DOHH2 (cell line): ENCODE results near the gene SMOC1.
A peak's percentile ranks its signal among the peaks of the same experiment; 100 is the strongest.

Experiments used
- H3F3A ChIP-seq: fragments of 200-600 bp; sonication (generic), shearing (Covaris generic); 2 replicates; pipeline ENCODE4 v1.6.0; 2016; ENCODE audit warnings: antibody characterized with exemption, mild to moderate bottlenecking; ENCODE audit not compliant: control insufficient read depth, insufficient read depth
- H3K27ac ChIP-seq: fragments of 200-600 bp; sonication (generic); 2 replicates; pipeline ENCODE4 v1.5.1; 2014; ENCODE audit warnings: low read depth, mild to moderate bottlenecking, low read length, moderate library complexity
- H3K27me3 ChIP-seq: fragments of 200-600 bp; sonication (generic); 2 replicates; pipeline ENCODE4 v1.6.1; 2014; ENCODE audit warnings: mild to moderate bottlenecking, low read length, mixed read lengths; ENCODE audit not compliant: control insufficient read depth
- H3K36me3 ChIP-seq: fragments of 200-600 bp; sonication (generic); 2 replicates; pipeline ENCODE4 v1.6.1; 2014; ENCODE audit warnings: mild to moderate bottlenecking, low read length, moderate library complexity, mixed read lengths; ENCODE audit not compliant: control insufficient read depth
- H3K4me1 ChIP-seq: fragments of 200-600 bp; sonication (generic); 2 replicates; pipeline ENCODE4 v1.6.1; 2014; ENCODE audit warnings: mild to moderate bottlenecking, low read length, mixed read lengths; ENCODE audit not compliant: control insufficient read depth
- H3K4me2 ChIP-seq: fragments of 200-600 bp; sonication (generic); 2 replicates; pipeline ENCODE4 v1.6.0; 2014; ENCODE audit warnings: mild to moderate bottlenecking, low read length, moderate library complexity
- H3K4me3 ChIP-seq: fragments of 200-600 bp; sonication (generic); 2 replicates; pipeline ENCODE4 v1.5.1; 2014; ENCODE audit warnings: mild to moderate bottlenecking, low read length, mixed read lengths
- H3K79me2 ChIP-seq: fragments of 200-600 bp; sonication (generic); 2 replicates; pipeline ENCODE4 v1.6.1; 2014; ENCODE audit warnings: mild to moderate bottlenecking, low read length, mixed read lengths; ENCODE audit not compliant: control insufficient read depth
- H3K9me2 ChIP-seq: fragments of 200-600 bp; sonication (generic); replicated peaks from 2 replicates; pipeline ENCODE4 v1.6.1; 2014; ENCODE audit warnings: mild to moderate bottlenecking, low read length, mixed read lengths; ENCODE audit not compliant: control insufficient read depth
- H3K9me3 ChIP-seq: fragments of 200-600 bp; sonication (generic); 2 replicates; pipeline ENCODE4 v1.6.1; 2014; ENCODE audit warnings: antibody characterized with exemption, low read length, mixed read lengths; ENCODE audit not compliant: control insufficient read depth, insufficient read depth
- H4K20me1 ChIP-seq: fragments of 200-600 bp; sonication (generic); 2 replicates; pipeline ENCODE4 v1.6.0; 2014; ENCODE audit warnings: low read depth, mild to moderate bottlenecking, antibody characterized with exemption, low read length, moderate library complexity; ENCODE audit not compliant: control insufficient read depth, insufficient read depth
- EZH2phosphoT487 ChIP-seq: fragments of 200-600 bp; sonication (generic); IDR thresholded peaks from 2 replicates; pipeline ENCODE4 v1.6.1; 2017; ENCODE audit warnings: borderline replicate concordance, mild to moderate bottlenecking, antibody characterized with exemption, low read length, moderate library complexity, mixed read lengths
- TF ChIP-seq, protein P1 (sequence below): fragments of 200-600 bp; sonication (generic); IDR thresholded peaks from one replicate; pipeline ENCODE4 v1.5.1; 2014; ENCODE audit warnings: antibody characterized with exemption, mild to moderate bottlenecking, low read depth, low read length; ENCODE audit not compliant: poor library complexity, severe bottlenecking

SMOC1 gene

DNA sequence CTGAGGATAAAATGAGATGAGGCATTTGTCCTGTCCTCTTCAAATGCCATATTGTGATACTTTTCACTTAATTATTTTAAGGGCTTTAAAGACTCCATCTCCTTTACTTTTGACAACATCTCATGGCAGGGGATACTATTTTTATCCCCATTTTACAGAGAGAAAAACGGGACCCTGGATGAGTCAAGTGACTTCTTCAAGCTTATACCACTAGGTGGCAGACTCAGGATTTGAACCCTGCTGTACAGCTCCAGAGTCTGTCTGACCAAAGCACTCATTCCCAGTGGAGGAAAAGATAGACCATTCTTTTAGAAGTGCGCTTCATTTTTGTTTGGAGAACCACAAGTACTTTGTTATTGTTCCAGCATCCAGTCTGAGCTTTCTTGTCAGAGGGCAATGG lies 1.7 kb upstream of the SMOC1 start:
- Histone ChIP-seq H3K4me3 (no peak overlapping the region), H3K9me3 (no peaks in the 10 kb centered on the region), H3K27me3 (peaks cover 28% of the 10 kb centered on the region), H3K4me2 (no peak overlapping the region), H3F3A (no peaks in the 10 kb centered on the region), H3K27ac (no peak overlapping the region), H3K4me1 (no peaks in the 10 kb centered on the region), H3K36me3 (no peaks in the 10 kb centered on the region), H4K20me1 (no peaks in the 10 kb centered on the region), H3K79me2 (no peaks in the 10 kb centered on the region), H3K9me2 (no peaks in the 10 kb centered on the region)
- TF ChIP-seq EZH2phosphoT487, result no peak
- TF ChIP-seq, protein P1, sequence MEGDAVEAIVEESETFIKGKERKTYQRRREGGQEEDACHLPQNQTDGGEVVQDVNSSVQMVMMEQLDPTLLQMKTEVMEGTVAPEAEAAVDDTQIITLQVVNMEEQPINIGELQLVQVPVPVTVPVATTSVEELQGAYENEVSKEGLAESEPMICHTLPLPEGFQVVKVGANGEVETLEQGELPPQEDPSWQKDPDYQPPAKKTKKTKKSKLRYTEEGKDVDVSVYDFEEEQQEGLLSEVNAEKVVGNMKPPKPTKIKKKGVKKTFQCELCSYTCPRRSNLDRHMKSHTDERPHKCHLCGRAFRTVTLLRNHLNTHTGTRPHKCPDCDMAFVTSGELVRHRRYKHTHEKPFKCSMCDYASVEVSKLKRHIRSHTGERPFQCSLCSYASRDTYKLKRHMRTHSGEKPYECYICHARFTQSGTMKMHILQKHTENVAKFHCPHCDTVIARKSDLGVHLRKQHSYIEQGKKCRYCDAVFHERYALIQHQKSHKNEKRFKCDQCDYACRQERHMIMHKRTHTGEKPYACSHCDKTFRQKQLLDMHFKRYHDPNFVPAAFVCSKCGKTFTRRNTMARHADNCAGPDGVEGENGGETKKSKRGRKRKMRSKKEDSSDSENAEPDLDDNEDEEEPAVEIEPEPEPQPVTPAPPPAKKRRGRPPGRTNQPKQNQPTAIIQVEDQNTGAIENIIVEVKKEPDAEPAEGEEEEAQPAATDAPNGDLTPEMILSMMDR, result peak; percentile 68

DNA sequence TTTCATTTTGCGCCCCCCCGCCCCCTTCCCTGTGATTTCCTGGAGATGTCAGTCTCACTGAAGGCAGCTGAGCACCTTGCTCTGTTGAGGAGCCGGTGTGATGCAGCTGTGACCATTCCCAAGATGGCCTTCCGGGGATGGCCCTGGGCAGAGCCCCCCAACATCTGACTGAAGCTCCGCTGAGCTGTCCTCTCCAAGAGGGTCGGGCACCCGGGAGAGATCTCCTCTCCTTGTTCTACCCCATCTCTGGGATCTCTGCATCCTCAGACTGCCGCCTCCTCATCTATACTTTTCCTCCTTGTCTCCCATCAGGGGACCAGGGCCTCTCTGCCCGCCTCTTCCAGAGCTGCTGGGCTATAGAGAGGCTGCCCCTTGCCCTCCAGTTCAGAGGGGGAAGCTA lies 965 bp upstream of the SMOC1 start:
- Histone ChIP-seq H3K9me3 (no peaks in the 10 kb centered on the region), H3K4me3 (no peak overlapping the region), H3F3A (no peaks in the 10 kb centered on the region), H3K4me2 (no peak overlapping the region), H3K27me3 (peaks cover 30% of the 10 kb centered on the region), H3K36me3 (no peaks in the 10 kb centered on the region), H3K79me2 (no peaks in the 10 kb centered on the region), H3K27ac (no peak overlapping the region), H3K4me1 (no peaks in the 10 kb centered on the region), H3K9me2 (no peaks in the 10 kb centered on the region), H4K20me1 (no peaks in the 10 kb centered on the region)
- TF ChIP-seq, protein P1, result no peak

DNA sequence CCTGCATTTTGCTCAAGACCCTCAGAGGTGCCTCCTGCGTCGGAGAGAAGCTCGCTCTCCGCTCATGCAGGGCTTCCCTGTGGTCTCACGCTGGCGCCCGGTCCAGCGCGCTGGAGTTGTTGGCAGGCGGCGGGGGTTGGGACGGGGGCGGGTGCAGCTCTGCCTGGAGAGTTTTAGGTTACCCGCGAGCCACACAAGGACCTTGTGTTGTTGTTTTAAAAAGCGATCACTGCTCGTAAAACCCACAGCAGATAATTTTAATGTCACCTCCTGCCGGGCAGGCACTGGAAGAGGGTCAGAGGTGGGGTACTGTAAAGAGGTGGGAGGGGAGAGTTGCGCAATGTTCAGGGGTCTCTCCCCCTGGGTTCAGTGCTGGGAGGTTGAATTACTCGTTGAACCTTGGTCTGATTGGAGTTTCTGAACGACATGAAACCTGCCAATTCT lies 850 bp downstream of the SMOC1 start:
- Histone ChIP-seq H3F3A (no peaks in the 10 kb centered on the region), H3K79me2 (no peaks in the 10 kb centered on the region), H3K9me3 (no peaks in the 10 kb centered on the region), H3K4me3 (no peak overlapping the region), H3K27me3 (peaks cover 27% of the 10 kb centered on the region), H3K4me2 (no peak overlapping the region), H4K20me1 (no peaks in the 10 kb centered on the region), H3K9me2 (no peaks in the 10 kb centered on the region), H3K27ac (no peak overlapping the region), H3K36me3 (no peaks in the 10 kb centered on the region), H3K4me1 (no peaks in the 10 kb centered on the region)
- TF ChIP-seq, protein P1, result no peak
- no peak for TF ChIP-seq EZH2phosphoT487

DNA sequence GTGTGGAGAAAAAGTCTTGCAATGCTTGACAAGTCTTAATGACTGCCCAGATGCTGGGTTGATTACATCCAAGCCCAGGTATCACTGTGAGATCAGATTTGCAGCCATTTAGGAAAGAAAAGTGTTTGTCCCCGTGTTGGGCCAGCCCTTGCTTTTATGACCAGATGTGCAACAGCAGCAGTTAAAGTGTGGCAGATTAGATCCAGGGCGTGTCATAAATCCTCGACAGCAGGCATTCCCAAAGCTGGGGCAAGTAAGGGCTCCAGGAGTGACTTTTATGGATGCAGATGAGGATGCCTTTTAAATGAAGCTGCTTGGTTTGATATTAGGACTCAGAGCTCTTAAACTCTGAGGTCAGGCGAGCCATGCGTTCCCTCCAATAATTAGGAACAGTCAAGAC lies 1.7 kb downstream of the SMOC1 start:
- no peaks in the 10 kb centered on the region for H3K9me2 ChIP-seq
- peaks cover 27% of the 10 kb centered on the region for H3K27me3 ChIP-seq
- H4K20me1 ChIP-seq, result no peaks in the 10 kb centered on the region
- no peak overlapping the region for H3K27ac ChIP-seq
- H3K4me3 ChIP-seq, result no peak overlapping the region
- no peaks in the 10 kb centered on the region for H3K79me2 ChIP-seq
- no peaks in the 10 kb centered on the region for H3K9me3 ChIP-seq
- TF ChIP-seq, protein P1, result no peak
- no peaks in the 10 kb centered on the region for H3K4me1 ChIP-seq
- no peaks in the 10 kb centered on the region for H3F3A ChIP-seq
- no peak overlapping the region for H3K4me2 ChIP-seq
- H3K36me3 ChIP-seq, result no peaks in the 10 kb centered on the region
